Spinal cord (tissue), 10 donors: ENCODE measurements around the gene ROBO3. TPM values are rescaled to one million over a fixed set of nuclear protein-coding genes. Genes with fewer than 3 reads are reported as not detected.

Experiments used
- DNase-seq, 6 donors: peaks; one replicate each; pipeline versions ENCODE4 v3.0.0 to v3.0.0-alpha.2; 2013 to 2015; ENCODE audit warnings: low spot score in 6 of 6, low read depth in 4 of 6
- H3K27ac ChIP-seq: one replicate; pipeline ENCODE4 v1.5.1; 2013; ENCODE audit warnings: low read depth, low read length, control low read depth
- H3K27me3 ChIP-seq: one replicate; pipeline ENCODE4 v1.6.1; 2013; ENCODE audit warnings: low read length; ENCODE audit not compliant: control insufficient read depth, insufficient read depth
- H3K36me3 ChIP-seq: one replicate; pipeline ENCODE4 v1.6.1; 2013; ENCODE audit warnings: low read length; ENCODE audit not compliant: control insufficient read depth, insufficient read depth
- H3K4me1 ChIP-seq: one replicate; pipeline ENCODE4 v1.6.1; 2013; ENCODE audit warnings: low read length; ENCODE audit not compliant: control insufficient read depth, insufficient read depth
- H3K4me3 ChIP-seq: one replicate; pipeline ENCODE4 v1.5.1; 2013; ENCODE audit warnings: low read depth, low read length, control low read depth
- H3K9me3 ChIP-seq: one replicate; pipeline ENCODE4 v1.6.1; 2013; ENCODE audit warnings: low read length; ENCODE audit not compliant: control insufficient read depth, insufficient read depth
- WGBS: methylation state at CpG from one replicate; pipeline ENCODE4 v1.1.5; 2013; ENCODE audit warnings: missing lambda C conversion rate; ENCODE audit not compliant: insufficient coverage; 5-methylcytosine and 5-hydroxymethylcytosine counted together
- polyA plus RNA-seq, 2 donors: library from polyadenylated mRNA; unstranded; fragments of 120-200 nt; gene quantifications; one replicate each; pipeline ENCODE4 v1.2.1, GENCODE V29; 2013; ENCODE audit not compliant: insufficient read length in 2 of 2
- total RNA-seq, 2 donors: library from RNA; depleted of rRNA in 1 of 2; stranded (reverse); fragments of 120-200 nt in 1 of 2; fragments of >200 nt in 1 of 2; gene quantifications; one replicate each; pipeline versions ENCODE4 v1.2.3 to v1.2.4, GENCODE V29; 2013 to 2014
- donor health status: healthy.

Gene ROBO3
- total and polyA plus RNA-seq, 4 donors: 14.8 to 81.5 (median 59.1) TPM

GRCh38 chr11:124896821-124897391 is 31.7 kb downstream of the ROBO3 start:
- no peak for DNase-seq
- Histone ChIP-seq H3K4me1 (peaks cover 43% of the 10 kb centered on the region), H3K27me3 (no peaks in the 10 kb centered on the region), H3K27ac (no peak overlapping the region), H3K4me3 (peak overlapping the region; percentile 6), H3K9me3 (no peaks in the 10 kb centered on the region), H3K36me3 (no peaks in the 10 kb centered on the region)
- 82% methylated on average over 9 of the region's 9 CpGs for WGBS

- Histone ChIP-seq H3K4me3 (peak within 1 kb of the TSS; percentile 6), H3K36me3 (no peaks in the 10 kb centered on the region), H3K4me1 (peaks cover 43% of the 10 kb centered on the region), H3K9me3 (no peaks in the 10 kb centered on the region), H3K27me3 (no peaks in the 10 kb centered on the region), H3K27ac (peak within 1 kb of the TSS; percentile 86)
- DNase-seq: no peak
- WGBS: 65% methylated on average over 9 of the region's 12 CpGs
Observed at GRCh38 chr11:124897674-124898262, 32.5 kb downstream of the ROBO3 start, which contains the start of gene ROBO4. Gene ROBO4, minus strand, starts transcription at chr11:124897865. Its CDS starts 70 bp downstream, at chr11:124897795.

DNA sequence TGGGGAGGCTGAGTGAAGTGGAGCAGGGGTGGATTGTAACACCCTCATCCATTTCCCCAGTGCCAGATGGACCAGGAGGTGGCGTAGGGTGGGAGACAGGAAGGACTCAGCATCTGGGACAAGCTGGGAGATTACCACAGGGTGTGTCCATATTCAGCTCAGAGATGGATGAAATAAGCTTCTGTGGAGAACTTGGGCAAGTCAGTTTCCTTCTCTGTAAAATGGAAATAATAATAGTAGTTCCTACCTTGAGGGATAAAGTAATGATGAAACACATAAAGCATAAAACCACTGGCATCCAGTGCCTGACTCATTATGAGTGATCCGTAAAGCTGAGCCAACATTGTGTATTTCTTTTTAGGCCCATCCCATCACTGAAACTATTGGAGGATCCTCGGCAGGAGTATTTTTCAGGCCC is 33.0 kb downstream of the ROBO3 start:
- Histone ChIP-seq H3K9me3 (no peaks in the 10 kb centered on the region), H3K4me1 (peaks cover 43% of the 10 kb centered on the region), H3K27me3 (no peaks in the 10 kb centered on the region), H3K36me3 (no peaks in the 10 kb centered on the region), H3K4me3 (no peak overlapping the region), H3K27ac (peak overlapping the region; percentile 86)
- no peak for DNase-seq
- no CpG with 5 or more reads among the region's 3 CpGs for WGBS

- peak overlapping the region; percentile 86 for H3K27ac ChIP-seq
- peak in 3 of 6 donors; percentile 39 to 88 (median 78) for DNase-seq
- no peaks in the 10 kb centered on the region for H3K27me3 ChIP-seq
- no peaks in the 10 kb centered on the region for H3K9me3 ChIP-seq
- H3K4me1 ChIP-seq: peaks cover 41% of the 10 kb centered on the region
- WGBS: 32% methylated on average over 4 of the region's 5 CpGs
- no peak overlapping the region for H3K4me3 ChIP-seq
- H3K36me3 ChIP-seq: no peaks in the 10 kb centered on the region
Observed at GRCh38 chr11:124898711-124899110, 33.5 kb downstream of the ROBO3 start.

DNA sequence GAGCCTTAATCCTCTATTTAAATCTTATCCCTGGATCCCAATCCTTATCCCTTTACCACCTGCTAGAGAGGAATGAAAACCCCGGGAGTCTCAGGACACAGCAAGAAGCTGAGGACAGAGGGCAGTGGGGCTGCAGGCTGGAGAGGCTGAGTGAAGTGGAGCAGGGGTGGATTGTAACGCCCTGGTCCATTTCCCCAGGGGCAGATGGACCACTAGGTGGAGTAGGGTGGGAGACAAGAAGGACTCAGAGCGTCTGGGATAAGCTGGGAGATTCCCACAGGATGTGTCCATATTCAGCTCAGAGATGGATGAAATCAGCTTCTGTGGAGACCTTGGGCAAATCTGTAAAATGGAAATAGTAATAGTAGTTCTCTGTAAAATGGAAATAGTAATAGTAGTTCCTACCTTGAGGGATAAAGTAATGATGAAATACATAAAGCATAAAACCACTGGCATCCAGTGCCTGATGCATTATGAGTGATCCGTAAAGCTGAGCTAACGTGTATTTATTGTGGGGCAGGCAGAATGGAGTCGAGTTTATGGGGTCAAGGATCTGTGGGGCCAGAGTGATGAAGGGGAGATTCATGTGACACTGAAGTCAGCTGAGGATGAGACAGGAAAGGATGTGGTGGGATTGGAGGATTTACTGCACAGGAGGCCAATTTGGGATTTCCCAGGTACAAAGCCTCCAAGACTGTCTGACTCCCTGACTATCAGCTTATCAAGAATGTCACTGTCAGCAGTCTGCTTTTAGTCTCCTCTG is 34.3 kb downstream of the ROBO3 start:
- Histone ChIP-seq H3K4me1 (peaks cover 35% of the 10 kb centered on the region), H3K27me3 (no peaks in the 10 kb centered on the region), H3K9me3 (no peaks in the 10 kb centered on the region), H3K4me3 (no peak overlapping the region), H3K36me3 (no peaks in the 10 kb centered on the region), H3K27ac (peak overlapping the region; percentile 86)
- DNase-seq: no peak
- WGBS: 59% methylated on average over 6 of the region's 6 CpGs

DNA sequence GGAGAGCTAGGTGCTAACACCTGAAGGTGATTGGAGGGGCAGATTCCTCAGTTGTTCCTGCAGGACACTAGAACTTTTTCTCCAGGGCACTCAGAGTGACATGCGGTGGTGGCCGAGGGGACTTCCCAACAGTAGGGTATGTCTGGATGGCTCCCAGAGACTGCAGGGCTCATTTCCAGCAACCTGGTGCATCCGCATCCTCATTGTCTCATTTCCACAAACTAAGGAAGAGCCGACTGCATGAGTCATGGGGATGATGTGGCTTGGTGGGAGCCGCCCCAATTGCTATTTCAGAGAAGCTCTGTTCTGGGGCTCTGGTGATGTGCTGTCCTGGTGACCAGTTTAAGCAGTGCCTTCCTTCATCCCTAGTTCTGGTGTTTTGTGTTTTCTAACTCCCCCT is 35.2 kb downstream of the ROBO3 start:
- H3K27ac ChIP-seq: no peak overlapping the region
- DNase-seq: no peak
- no peaks in the 10 kb centered on the region for H3K27me3 ChIP-seq
- no peaks in the 10 kb centered on the region for H3K9me3 ChIP-seq
- peaks cover 35% of the 10 kb centered on the region for H3K4me1 ChIP-seq
- no peak overlapping the region for H3K4me3 ChIP-seq
- H3K36me3 ChIP-seq: no peaks in the 10 kb centered on the region
- 94% methylated on average over 3 of the region's 5 CpGs for WGBS

DNA sequence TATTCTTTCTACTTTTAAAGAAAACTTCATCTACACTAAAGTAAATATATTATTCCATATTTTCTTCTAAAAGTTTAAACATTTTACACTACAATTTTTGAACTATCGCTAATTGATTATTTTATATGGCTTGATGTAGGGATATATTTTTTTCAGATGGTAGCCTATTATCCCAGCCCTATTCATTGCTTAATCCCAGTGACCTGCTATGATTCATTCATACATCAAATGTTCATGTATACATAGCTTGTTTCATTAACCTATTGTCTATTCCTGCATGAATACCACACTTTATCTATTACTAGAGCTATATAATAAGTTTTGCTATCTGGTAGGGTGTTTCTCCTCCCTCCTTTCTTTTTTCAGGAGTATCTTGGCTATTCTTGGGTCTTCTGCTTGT is 37.4 kb downstream of the ROBO3 start:
- WGBS: no CpG with 5 or more reads among the region's 1 CpG
- Histone ChIP-seq H3K9me3 (no peaks in the 10 kb centered on the region), H3K36me3 (no peaks in the 10 kb centered on the region), H3K27me3 (no peaks in the 10 kb centered on the region), H3K4me3 (no peak overlapping the region), H3K4me1 (peaks cover 22% of the 10 kb centered on the region), H3K27ac (no peak overlapping the region)
- DNase-seq: no peak

GRCh38 chr11:124915541-124916369 is 50.5 kb downstream of the ROBO3 start:
- Histone ChIP-seq H3K27me3 (no peaks in the 10 kb centered on the region), H3K4me1 (peaks cover 27% of the 10 kb centered on the region)

GRCh38 chr11:124916370-124916710 is 51.1 kb downstream of the ROBO3 start:
- Histone ChIP-seq H3K9me3 (peaks cover 5% of the 10 kb centered on the region), H3K27me3 (no peaks in the 10 kb centered on the region), H3K36me3 (peaks cover 5% of the 10 kb centered on the region), H3K27ac (peak overlapping the region; percentile 81), H3K4me3 (no peak overlapping the region), H3K4me1 (peaks cover 32% of the 10 kb centered on the region)
- no peak for DNase-seq

More at GRCh38 chr11:124915541-124916369, 50.5 kb downstream of the ROBO3 start:
- H3K27ac ChIP-seq: no peak overlapping the region
- peaks cover under 1% of the 10 kb centered on the region for H3K36me3 ChIP-seq
- WGBS: 100% methylated on average over 3 of the region's 3 CpGs
- H3K4me3 ChIP-seq: no peak overlapping the region
- DNase-seq: no peak
- H3K9me3 ChIP-seq: peaks cover 5% of the 10 kb centered on the region
